Measurements from ENCODE around the gene CASKIN1.

The CASKIN1 gene

DNA sequence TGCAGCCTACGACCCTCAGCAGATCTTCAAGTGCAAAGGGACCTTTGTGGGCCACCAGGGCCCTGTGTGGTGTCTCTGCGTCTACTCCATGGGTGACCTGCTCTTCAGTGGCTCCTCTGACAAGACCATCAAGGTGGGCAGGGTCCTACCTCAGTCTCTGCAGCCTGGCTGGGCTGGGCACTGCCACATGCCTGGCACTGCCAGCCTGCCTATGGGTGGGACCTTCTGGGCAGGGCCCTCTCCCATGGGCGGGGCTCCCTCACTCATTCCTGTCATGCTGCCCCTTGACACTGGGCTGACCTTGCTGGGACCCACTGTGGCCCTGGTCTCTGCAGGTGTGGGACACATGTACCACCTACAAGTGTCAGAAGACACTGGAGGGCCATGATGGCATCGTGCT is 22.5 kb downstream of the CASKIN1 start:
- no peak for DNase-seq

DNA sequence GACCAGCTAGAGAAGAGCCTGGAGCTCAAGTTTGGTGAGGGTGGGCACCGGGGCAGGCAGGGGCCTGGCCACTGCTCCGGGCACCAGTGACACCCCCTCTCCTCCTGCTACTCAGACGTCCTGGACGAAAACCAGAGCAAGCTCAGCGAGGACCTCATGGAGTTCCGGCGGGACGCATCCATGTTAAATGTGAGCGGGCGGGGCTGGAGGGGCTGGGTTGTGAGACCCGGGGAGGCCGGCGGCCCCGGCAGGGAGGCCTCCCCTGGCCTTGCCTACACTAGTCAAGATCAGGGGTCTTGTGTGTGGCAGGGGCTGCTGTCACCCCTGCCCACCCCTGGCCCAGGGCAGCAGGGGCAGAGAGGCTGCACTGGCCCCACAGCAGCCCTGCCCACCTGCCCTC is 23.0 kb downstream of the CASKIN1 start:
- DNase-seq: no peak

GRCh38 chr16:2172688-2173335 is 23.6 kb downstream of the CASKIN1 start:
- DNase-seq: no peak

GRCh38 chr16:2171601-2172178 is 24.7 kb downstream of the CASKIN1 start:
- DNase-seq: no peak

- DNase-seq: no peak
Measured at GRCh38 chr16:2170587-2171435, 25.6 kb downstream of the CASKIN1 start.

- DNase-seq: no peak
Measured at GRCh38 chr16:2170080-2170479, 26.3 kb downstream of the CASKIN1 start.

- DNase-seq: no peak
Measured at GRCh38 chr16:2167068-2167638, 29.3 kb downstream of the CASKIN1 start.

DNA sequence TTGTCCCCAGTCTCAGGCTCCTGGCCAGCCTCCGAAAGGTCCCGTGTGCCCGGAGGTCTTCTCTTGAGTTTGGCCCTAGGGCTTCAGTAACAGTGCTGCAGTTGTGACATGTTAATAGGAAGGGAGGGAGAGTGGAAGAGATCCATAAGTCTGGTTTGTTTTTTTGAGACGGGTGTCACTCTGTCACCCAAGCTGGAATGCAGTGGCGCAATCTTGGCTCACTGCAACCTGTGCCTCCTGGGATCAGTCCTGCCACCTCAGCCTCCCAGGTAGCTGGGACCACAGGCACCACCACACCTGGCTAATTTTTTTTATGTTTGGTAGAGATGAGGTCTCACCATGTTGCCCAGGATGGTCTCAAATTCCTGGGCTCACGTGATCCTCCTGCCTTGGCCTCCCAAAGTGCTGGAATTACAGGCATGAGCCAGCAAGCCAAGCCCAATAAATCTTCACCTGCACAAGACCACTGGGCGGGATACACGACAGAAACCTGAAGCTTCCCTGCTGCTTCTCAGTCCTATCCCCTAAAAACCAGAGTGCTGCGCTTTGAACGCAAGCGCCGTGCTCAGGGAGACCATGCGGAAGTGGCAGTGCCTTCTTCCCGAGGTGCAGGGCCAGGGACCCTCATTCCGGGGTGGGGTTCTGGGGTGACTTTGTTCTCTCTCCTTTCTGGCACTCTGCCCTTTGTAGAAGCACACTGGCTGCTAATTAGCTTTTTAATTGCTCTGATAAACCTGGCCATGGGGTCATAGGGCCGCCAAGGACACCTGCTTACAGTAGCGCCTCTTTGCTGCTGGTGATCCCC is 29.9 kb downstream of the CASKIN1 start:
- DNase-seq: no peak

DNA sequence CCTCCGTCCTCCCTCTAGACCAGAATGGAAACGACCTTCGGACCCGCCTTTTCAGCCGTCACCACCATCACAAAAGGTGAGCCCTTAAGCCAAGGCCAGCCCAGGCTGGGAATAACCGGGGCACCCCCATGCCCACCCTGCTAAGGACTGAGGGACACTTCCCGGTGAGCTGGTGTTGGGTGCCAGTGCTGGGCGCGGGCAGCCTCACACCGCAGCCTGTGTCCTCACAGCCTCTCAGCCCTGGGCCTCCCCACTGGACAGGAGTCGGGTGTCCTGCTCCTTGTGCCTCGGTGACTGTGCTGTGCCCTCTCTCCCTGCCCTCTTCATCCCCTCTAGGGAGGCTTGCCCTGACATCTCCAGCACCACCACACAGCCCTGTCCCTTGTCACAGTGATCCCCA is 30.5 kb downstream of the CASKIN1 start:
- DNase-seq: no peak

DNA sequence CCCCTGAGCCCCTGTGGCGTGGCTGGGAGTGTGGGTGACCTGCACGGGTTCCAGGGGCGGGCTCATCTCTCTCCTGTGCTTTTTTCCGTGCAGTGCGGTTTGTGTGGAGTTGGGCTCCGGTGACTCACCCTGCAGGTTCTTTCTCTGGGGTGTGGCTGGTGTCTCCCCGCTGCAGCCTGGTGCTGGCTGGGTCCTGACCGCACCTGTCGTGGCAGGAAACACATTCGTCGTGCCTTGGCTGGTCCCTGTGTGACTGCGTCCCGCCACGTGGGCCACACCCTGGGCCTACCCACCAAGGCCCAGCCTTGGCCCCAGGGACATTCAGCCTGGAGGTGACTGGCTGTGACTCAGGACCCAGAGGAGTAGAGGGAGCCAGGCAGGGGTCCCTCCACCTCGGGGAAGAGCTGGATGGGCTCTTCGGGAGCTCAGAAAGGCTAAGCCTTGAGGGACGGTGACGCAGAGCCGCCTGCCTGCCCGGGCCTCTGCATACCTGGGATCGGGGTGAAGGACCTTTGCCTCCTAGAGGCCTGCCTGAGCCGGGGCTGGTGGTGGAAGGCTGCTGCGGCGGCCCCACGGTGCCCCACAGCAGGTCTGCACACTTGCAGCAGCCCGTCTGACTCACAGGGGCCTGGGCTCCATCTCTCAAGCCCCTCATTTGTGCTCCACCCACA is 33.1 kb downstream of the CASKIN1 start:
- no peak for DNase-seq

- no peak for DNase-seq
Measured at GRCh38 chr16:2162676-2163118, 33.7 kb downstream of the CASKIN1 start.

GRCh38 chr16:2161911-2162310 is 34.5 kb downstream of the CASKIN1 start:
- DNase-seq: no peak

GRCh38 chr16:2160915-2161551 is 35.4 kb downstream of the CASKIN1 start:
- DNase-seq: no peak

DNA sequence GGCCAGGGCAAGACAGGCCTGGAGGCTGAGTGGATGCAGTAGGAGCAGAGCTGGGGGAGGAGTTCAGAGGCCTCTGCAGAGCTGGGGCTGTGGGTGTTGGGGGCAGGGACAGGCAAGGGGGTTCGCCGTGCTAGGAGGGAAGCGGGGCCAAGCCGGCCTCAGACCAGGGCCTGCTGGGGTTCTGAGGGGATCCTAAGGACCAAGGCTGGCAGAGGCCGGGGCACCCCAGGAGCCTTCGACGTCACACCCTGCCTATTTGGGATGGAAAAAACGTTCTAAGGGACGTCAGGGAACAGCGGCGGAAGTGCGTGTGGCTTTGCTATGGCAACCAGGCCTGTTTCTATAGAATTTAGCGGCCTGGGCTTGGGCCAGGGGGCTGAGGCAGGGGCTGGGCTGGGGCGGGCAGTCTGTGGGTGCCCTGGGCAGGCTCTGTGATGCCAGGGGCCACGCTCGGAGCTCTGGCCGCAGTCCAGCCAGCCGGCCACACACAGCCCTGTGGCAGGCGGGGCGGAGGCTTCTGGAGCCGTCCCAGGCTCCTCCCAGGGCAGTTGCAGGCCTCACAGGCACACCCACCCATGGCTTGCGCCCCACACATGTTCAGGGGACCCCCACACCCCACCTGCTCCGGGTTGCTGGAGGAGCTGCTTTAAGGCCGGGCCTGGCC is 37.1 kb downstream of the CASKIN1 start:
- DNase-seq: no peak

- no peak for DNase-seq
Measured at GRCh38 chr16:2158262-2158638, 38.2 kb downstream of the CASKIN1 start.

DNA sequence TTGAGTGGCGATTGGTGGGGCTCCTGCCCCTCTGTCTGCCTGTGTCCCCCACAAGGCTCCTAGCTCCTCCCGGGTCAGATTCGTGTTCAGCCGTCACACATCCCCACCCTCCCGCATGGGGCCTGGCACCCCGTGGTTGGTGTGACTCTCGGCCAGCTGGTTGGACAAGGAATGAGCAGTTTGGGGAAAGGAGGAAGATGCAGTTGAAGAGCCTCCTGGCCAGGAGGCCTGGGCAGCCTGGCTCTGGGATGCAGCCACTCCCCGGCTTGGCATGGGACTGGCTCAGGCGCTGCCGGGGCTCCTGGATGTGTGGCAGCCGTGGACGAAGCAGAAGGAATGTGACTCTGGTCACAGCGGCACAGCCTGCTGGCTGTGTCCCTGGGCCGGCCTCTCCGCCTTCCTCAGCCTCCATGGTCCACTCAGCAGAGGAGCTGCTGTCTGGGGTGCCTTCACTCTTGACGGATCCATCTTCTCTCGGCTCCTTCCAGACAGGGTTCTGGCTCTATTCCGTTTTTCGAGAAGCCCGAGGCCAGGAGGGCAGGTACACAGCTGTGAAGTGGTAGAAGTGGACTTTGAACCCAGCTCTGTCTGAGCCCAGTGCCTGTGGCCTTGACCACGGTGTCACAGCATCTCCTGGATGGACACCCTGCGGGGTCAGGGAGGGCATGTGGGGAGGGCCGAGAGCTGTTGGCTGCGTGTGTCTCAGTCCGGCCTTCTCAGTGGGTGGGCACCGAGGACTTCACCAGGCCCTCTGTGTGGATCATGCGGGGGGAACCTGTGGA is 38.7 kb downstream of the CASKIN1 start:
- no peak for DNase-seq

DNA sequence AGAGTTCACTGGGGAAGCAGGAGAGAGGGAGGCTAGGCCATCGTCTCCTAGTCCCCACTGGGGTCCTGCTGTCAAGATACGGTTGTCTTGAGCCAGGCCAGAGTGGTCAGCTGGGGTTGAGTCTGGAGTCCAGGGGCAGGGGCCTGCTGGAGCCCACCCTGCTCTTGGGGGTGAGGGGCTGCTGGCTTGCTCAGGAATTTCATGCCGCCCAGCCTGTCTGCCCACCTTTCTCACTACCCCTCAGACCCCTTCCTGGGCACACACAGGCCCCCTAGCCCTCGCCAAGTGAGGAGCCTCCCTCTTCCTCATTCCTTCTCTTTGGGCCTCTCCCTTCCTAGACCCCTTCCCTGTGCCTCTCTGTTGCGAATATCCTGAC is 39.6 kb downstream of the CASKIN1 start:
- no peak for DNase-seq

DNA sequence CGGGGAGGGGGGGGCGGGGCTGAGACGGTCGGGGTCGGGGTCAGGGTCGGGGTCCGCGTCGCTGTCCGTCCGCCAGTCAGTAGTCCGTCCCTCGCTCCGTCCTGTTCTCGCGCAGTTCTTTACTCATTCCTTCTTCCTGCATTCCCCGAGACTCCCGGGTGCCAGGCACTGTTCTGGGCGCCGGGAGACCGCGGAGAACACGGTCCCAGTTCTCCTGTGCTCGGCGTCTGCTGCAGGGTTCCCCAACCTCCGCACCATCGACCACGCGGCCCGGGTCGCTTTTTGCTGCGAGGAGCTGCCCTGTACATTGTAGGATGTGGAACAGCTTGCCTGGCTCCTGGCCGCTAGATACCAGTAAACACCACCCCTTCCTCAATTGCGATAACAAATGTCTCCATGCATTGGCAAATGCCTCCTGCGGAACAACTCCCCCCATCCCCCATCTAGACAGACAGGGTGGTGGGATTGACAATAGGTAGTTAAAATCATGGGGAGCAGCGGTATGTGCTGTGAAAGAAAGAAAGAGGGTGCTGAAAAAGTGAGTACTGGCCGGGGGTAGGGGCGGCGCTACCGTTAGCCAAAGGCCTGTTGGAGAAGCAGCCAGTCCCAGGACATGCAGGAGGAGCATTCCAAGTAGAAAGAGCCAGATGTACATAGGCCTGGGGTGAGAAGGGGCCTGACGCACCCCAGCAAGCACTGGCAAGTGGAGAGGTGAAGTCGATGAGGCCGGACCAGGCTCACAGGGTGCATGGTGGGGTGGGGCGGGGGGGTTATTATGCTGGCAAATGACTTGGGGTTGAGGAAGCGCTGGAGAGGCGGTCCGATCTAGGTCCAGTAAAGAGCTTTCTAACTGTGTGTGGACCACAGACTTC is 40.2 kb downstream of the CASKIN1 start:
- no peak for DNase-seq

All from activated CD4-positive, alpha-beta T cell treated with anti-CD3 and anti-CD28 coated beads for 1 hour (primary cell).